Measurements from ENCODE around the gene SDK1.
A peak's percentile ranks its signal among the peaks of the same experiment; 100 is the strongest.

The SDK1 gene

DNA sequence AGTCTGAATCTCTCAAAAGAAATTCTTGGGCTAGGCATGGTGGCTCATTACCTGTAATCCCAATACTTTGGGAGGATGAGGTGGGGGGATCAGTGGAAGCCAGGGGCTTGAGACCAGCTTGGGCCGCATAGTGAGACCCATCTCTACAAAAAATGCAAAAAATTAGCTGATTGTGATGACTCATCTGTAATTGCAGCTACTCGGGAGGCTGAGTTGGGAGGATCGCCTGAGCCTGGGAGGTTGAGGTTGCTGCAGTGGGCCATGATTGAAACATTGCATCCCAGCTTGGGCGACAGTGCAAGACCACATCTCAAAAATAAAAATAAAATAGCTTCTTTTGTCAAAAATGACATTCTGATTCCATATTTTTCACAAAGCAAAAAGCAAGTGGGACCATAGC lies 736.3 kb downstream of the SDK1 start:
- no peak for DNase-seq (ENCODE audit: low spot score)

GRCh38 chr7:4037877-4038276 lies 736.8 kb downstream of the SDK1 start:
- DNase-seq (ENCODE audit: low spot score), result no peak

DNA sequence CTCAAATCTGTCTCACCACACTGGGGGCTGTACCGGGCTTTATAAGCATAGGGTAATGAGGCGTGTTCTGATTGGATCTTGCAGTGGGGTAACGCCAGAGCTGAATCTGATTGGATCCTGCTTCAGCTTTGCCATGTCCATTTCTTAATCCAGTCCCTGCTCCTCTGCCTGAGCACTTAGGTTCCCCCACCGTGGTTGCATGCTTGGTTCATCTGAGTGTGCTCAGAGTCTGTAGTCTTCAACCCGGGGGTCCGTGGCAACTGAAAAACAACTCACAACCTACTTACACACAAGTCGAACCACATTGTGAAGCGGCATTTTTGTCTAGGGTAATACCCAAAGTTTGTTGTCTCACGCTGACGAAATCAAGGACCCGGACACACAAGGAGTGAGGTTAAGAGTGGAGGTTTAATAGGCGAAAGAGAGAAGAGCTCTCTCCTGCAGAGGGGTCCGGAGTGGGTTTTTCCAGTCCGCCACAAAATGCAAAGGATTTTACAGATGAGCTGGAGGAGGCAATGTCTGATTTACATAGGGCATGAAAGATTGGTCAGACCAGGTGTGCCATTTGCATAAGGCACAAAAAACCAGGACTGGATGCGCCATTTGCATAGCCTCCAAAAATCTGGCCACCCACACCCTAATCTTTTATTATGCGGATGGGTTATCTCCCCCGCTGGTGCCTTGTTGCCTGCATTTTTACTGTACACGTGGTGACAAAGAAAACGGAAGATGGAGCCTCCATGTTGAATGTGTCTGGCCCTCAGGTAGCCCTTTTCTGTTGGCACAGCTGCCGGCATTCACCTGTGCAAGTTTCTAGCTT lies 739.3 kb downstream of the SDK1 start:
- DNase-seq (ENCODE audit: low spot score), result no peak

- DNase-seq (ENCODE audit: low spot score), result no peak
Measured at GRCh38 chr7:4042402-4043045, 741.5 kb downstream of the SDK1 start.

DNA sequence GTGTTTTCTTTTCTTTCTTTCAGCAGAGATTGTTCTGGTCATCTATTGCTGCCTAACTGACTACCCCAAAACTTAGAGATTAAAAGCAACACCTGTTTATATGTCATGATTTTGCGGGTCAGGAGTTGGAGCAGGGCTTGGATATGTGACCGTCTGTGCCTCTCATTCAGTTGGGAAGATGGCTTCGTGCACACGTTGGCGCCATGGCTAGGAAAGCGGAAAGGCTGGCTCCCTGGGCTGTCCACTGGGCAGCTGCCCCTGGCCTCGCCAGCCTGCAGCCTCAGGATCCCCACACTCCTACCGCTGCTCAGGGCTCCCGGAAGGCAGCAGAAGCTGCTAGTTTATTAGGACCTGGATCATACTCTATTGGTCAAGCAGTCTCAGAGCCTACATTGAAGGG lies 742.9 kb downstream of the SDK1 start:
- DNase-seq (ENCODE audit: low spot score), result no peak

DNA sequence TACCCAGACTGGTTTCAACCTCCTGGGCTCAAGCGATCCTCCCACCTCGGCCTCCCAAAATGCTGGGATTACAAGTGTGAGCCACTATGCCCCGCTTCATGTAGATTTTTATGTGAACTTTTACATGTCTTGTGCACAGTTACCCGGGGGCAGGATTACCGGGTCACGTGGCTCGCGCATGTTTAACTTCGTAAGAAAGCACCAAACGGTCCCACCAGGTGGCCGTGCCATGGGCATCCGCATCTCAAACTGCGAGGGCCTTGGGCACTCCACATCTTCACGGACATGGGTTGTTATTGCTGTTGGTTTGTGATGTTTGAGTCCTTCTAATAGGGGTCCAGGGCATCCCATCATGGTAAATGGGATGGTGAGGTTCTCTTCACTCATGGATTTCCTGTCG lies 744.4 kb downstream of the SDK1 start:
- no peak for DNase-seq (ENCODE audit: low spot score)

DNA sequence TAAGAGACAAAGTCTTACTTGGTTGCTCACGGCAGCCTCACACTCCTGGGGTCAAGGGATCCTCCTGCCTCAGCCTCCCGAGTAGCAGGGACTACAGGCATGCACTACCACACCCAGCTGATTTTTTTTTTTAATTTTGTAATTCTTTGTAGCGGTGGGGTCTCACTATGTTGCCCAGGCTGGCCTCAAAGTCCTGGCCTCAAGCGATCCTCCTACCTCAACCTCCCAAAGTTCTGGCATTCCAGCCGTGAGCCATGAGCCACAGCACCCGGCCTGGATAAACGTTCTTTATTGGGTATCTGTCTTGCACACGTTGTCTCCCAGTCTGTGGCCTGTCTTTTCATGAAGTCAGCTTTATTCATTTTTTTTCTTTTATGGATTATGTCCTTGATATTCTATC lies 744.9 kb downstream of the SDK1 start:
- DNase-seq (ENCODE audit: low spot score), result no peak

- no peak for DNase-seq (ENCODE audit: low spot score)
Measured at GRCh38 chr7:4048336-4048735, 747.3 kb downstream of the SDK1 start.

- no peak for DNase-seq (ENCODE audit: low spot score)
Measured at GRCh38 chr7:4049202-4049601, 748.1 kb downstream of the SDK1 start.

DNA sequence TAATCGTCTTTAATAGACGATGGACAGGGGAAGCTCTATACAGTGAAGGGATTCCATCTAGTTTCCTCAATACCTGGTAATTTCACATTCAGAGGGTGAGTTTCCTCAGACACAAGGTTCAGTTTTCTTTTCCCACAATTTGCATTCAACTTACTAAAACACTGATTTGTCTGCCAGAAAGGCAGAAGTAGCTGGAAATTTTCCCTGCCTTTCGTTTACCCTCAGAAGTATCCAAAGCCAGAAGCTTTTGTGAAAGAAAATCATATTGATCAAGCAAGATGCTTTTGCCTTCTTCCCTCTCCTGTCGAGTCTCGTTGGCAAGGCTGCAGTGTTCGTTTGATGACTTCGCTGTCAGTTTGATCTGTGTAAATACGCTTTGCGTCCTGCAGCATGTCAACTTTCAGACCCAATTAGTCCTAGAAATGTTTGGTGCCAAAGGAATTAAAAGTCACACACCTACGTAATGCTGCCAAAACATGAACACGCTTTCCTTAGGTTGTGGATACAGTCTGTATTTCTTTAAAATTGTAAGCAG lies 749.1 kb downstream of the SDK1 start:
- no peak for DNase-seq (ENCODE audit: low spot score)

GRCh38 chr7:4051696-4052095 lies 750.6 kb downstream of the SDK1 start:
- peak; percentile 15 for DNase-seq (ENCODE audit: low spot score)

DNA sequence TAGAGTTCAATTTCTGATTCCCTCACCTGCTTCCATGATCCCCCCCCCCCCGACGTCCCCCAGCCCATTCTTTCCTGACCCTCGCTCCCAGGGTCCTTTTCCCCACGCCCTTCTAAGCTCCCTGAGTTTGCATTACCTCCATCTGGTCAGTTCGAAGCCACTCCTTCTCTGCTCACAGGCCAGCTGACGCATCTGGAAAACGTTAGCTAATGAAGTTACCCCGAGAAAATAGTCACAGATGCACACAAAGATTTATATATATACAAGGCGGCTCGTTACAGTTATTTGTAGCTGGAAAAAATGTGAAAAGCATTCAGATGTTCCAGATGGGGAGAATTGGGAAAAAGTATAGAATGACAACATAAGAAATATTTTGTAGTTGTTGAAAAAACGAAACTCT lies 751.1 kb downstream of the SDK1 start:
- peak; percentile 80 for DNase-seq (ENCODE audit: low spot score)

GRCh38 chr7:4054158-4054557 lies 753.1 kb downstream of the SDK1 start:
- no peak for DNase-seq (ENCODE audit: low spot score)

GRCh38 chr7:4056552-4057288 lies 755.7 kb downstream of the SDK1 start:
- DNase-seq (ENCODE audit: low spot score), result no peak

DNA sequence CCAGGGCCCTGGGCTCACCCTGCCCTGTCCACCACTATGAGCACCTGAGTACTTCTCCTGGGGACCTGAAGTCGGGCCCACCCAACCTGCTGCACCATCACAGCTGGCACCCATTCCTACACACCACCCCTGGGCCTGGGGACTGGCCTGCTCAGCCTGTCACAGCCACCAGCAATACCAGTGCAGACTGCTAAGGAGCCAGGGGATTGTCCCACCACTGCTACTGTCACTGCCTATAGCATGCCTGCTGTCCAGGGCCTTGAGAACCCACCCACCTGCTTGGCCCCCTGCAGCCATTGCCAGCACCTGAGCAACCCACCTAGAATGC lies 756.2 kb downstream of the SDK1 start:
- DNase-seq (ENCODE audit: low spot score), result no peak

- no peak for DNase-seq (ENCODE audit: low spot score)
Measured at GRCh38 chr7:4058158-4058557, 757.1 kb downstream of the SDK1 start.

DNA sequence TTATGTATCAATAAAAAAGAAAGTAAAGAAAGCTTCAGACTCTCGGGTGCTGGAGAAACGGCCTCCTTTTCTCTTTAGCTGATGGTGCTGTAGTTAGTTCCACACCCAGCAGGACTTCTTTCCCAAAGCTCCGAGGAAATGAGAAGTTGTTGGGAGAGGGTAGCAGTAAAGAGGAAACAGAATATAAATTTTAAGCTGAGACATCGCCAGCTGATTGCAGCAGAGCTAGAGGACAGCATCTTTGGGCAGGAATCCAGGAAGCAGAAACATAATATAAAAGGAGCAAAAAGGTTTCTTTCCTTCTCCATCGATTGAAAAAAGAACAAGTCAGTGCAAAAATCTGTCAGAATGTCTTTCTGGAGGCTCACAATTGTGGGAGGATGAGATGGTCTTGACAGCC lies 764.1 kb downstream of the SDK1 start:
- no peak for DNase-seq (ENCODE audit: low spot score)

DNA sequence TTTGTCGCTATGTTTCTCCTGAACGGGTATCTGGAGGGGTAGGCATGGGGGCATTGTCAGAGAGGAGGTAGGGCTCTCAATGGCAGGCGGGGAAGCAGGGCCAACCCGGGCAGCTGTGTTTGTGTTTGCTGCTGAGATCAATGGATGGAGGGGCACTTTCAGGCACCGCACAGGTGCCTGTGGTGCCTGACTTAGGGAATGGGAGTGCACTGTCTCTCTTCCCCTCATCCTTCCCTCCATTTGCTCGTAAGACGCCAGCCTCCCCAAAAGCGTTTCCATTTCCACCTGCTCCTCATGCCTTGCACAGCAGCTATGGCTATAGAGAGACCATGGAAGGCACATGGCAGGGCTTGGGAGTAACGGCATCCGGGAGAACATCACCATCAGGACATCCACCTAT lies 765.2 kb downstream of the SDK1 start:
- DNase-seq (ENCODE audit: low spot score), result no peak

- DNase-seq (ENCODE audit: low spot score), result peak; percentile 35
Measured at GRCh38 chr7:4066626-4067475, 765.8 kb downstream of the SDK1 start.

- DNase-seq (ENCODE audit: low spot score), result peak; percentile 69
Measured at GRCh38 chr7:4067476-4067760, 766.4 kb downstream of the SDK1 start.

DNA sequence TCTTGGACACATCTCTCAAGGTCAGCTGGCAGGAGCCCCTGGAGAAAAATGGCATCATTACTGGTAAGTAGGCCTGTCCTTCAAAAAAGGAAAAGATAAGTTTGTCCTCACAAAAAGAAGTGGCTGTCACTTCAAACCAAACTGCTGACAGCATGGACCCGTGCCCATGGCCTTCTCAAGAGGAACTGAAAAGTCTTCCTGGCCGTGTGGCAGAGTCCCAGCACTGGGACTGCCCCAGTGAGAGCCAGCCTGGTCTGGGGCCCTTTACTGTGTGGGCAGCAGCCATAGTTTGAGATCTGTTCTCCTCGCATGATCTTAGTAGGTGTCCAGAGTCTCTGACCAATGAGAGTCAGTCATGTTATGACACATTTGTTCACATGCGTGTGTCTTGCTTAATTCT lies 766.8 kb downstream of the SDK1 start:
- DNase-seq (ENCODE audit: low spot score), result no peak

- no peak for DNase-seq (ENCODE audit: low spot score)
Measured at GRCh38 chr7:4068286-4068685, 767.2 kb downstream of the SDK1 start.
